Brain microvascular endothelial cell (primary cell): ENCODE results near the gene ISCA2.
A peak's percentile ranks its signal among the peaks of the same experiment; 100 is the strongest.
"Not testable (repeated sequence)": the region's sequence is repeated elsewhere in the genome, so short reads cannot be mapped to it uniquely, and the experiment has no call there.

Experiments used
- DNase-seq: peaks from one replicate; pipeline ENCODE4 v3.0.0-alpha.2; 2020
- H3K27ac ChIP-seq: fragments of 250-450 bp; sonication (Bioruptor Pico); 2 replicates; pipeline ENCODE4 v1.5.1; 2020; ENCODE audit warnings: mild to moderate bottlenecking, moderate library complexity
- H3K27me3 ChIP-seq: fragments of 250-450 bp; sonication (Bioruptor Pico); replicated peaks from 2 replicates; pipeline ENCODE4 v1.5.1; 2020; ENCODE audit warnings: mild to moderate bottlenecking
- H3K36me3 ChIP-seq: fragments of 250-450 bp; sonication (Bioruptor Pico); replicated peaks from 2 replicates; pipeline ENCODE4 v1.5.1; 2020; ENCODE audit warnings: mild to moderate bottlenecking
- H3K4me3 ChIP-seq: 2 replicates; pipeline ENCODE4 v1.5.1; 2011; ENCODE audit warnings: low read depth, mild to moderate bottlenecking, control low read depth, low read length, moderate library complexity
- in situ Hi-C: cut with HindIII; loops from 2 replicates; pipeline ENCODE4 v1.10.0; 2017; ENCODE audit warnings: low sequenced_read_pairs, low pct_ligation_motif_present
- TF ChIP-seq, protein P1 (sequence below): IDR thresholded peaks from 2 replicates; pipeline ENCODE4 v1.5.1; 2011; ENCODE audit warnings: low read depth, mild to moderate bottlenecking, moderate library complexity, low read length, control low read depth, inconsistent platforms; ENCODE audit errors: missing control alignments

The ISCA2 gene

DNA sequence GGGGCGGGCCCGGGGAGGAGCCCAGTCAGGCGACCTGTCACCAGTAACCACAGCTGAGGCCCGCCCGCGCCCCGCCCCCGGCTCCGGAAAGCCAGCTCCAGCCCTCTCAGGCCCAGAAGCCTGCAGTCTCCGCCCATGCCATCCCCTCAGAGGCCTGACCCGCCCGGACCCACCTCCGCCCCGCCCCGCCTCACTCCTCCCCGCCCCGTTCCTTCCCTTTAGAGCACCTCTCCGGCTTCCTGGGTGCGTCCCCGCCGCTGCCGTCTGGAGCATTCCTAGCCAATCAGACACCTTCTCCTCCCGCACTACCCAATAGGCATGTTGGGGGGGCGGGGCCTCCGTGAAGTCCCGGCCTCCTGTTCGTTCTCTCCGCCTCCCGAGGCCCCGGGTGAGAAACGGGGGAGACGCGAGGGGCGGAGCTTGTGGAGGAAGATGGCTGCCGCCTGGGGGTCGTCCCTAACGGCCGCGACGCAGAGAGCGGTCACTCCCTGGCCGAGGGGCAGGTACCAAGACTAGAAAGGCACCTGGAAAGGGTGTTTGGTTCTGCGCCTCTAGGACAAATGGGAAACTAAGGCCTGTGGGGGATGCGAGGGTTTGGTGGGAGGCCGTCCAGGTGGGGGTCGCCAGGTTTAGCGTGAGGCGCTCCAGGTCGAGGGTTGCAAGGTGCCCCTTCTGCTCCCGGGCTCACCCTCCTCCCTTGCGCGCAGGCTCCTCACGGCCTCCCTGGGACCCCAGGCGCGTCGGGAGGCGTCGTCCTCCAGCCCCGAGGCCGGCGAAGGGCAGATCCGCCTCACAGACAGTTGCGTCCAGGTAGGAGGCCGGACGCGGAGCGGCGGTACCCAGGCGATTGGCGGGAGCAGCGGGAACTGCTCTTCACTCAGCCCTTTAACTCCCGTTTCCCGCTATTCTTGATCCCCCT, at the start of gene ISCA2:
Gene ISCA2 (plus strand): TSS at position 423 of the 919 bp plus-strand sequence. CDS start 10 bp downstream, at position 433.
- peak; percentile 99 for DNase-seq
- TF ChIP-seq, protein P1, sequence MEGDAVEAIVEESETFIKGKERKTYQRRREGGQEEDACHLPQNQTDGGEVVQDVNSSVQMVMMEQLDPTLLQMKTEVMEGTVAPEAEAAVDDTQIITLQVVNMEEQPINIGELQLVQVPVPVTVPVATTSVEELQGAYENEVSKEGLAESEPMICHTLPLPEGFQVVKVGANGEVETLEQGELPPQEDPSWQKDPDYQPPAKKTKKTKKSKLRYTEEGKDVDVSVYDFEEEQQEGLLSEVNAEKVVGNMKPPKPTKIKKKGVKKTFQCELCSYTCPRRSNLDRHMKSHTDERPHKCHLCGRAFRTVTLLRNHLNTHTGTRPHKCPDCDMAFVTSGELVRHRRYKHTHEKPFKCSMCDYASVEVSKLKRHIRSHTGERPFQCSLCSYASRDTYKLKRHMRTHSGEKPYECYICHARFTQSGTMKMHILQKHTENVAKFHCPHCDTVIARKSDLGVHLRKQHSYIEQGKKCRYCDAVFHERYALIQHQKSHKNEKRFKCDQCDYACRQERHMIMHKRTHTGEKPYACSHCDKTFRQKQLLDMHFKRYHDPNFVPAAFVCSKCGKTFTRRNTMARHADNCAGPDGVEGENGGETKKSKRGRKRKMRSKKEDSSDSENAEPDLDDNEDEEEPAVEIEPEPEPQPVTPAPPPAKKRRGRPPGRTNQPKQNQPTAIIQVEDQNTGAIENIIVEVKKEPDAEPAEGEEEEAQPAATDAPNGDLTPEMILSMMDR: no peak
- H3K4me3 ChIP-seq: peak within 1 kb of the TSS; percentile 98
- in situ Hi-C loops: no loop called here
- H3K27me3 ChIP-seq: no peaks in the 10 kb centered on the region
- peak within 1 kb of the TSS; percentile 83 for H3K27ac ChIP-seq
- no peaks in the 10 kb centered on the region for H3K36me3 ChIP-seq

DNA sequence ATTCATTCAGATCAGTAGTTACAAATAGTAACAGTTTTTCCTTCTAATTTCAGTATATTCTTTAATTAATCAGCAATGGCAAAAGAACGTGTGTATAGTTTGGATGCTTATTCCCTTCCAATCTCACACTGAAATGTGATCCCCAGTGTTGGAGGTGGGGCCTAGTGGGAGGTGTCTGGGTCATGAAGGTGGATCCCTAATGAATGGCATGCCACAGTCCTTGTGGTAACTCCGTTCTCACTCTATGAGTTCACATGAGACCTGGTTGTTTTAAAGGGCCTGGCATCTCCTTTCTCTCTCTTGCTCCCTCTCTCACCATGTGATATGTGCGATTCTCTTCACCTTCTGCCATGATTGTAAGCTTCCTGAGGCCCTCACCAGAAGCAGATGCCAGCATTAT, 48.7 kb upstream of the ISCA2 start:
- in situ Hi-C loops: no loop called here
- no peaks in the 10 kb centered on the region for H3K36me3 ChIP-seq
- H3K27me3 ChIP-seq: no peaks in the 10 kb centered on the region
- TF ChIP-seq, protein P1: no peak
- no peak overlapping the region for H3K27ac ChIP-seq
- no peak overlapping the region for H3K4me3 ChIP-seq
- DNase-seq: no peak

DNA sequence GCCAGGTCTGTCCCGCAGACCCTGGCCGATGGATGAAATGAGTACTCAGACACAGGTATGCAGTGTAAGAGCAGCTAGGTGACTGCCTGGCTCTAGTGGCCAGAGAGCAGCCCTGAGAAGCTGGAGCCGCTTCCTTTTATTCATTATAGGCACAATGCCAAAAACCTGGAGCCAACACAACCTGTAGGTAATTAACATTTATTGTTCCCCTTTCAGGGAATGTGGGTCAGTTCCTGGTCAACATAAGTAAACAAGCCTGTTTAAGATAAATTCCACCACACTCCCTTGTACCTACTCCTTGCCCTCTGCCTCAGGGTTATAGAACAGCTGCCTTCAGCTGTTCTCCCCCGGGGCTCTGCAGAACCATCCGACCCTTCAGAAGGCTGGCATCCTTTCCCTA, 39.2 kb upstream of the ISCA2 start:
- DNase-seq, H3K4me3 ChIP-seq, in situ Hi-C loops, H3K27me3 ChIP-seq, H3K36me3 ChIP-seq, H3K27ac ChIP-seq: not testable (repeated sequence)

GRCh38 chr14:74456684-74457564, 36.6 kb upstream of the ISCA2 start:
- in situ Hi-C loops: no loop called here
- Histone ChIP-seq H3K36me3 (no peaks in the 10 kb centered on the region), H3K4me3 (no peak overlapping the region), H3K27me3 (no peaks in the 10 kb centered on the region), H3K27ac (no peak overlapping the region)
- TF ChIP-seq, protein P1: no peak
- no peak for DNase-seq

- in situ Hi-C loops: no loop called here
- H3K27me3 ChIP-seq: no peaks in the 10 kb centered on the region
- TF ChIP-seq, protein P1: no peak
- H3K4me3 ChIP-seq: no peak overlapping the region
- H3K36me3 ChIP-seq: no peaks in the 10 kb centered on the region
- H3K27ac ChIP-seq: no peak overlapping the region
- no peak for DNase-seq
Observed at GRCh38 chr14:74457565-74457895, 36.0 kb upstream of the ISCA2 start.

DNA sequence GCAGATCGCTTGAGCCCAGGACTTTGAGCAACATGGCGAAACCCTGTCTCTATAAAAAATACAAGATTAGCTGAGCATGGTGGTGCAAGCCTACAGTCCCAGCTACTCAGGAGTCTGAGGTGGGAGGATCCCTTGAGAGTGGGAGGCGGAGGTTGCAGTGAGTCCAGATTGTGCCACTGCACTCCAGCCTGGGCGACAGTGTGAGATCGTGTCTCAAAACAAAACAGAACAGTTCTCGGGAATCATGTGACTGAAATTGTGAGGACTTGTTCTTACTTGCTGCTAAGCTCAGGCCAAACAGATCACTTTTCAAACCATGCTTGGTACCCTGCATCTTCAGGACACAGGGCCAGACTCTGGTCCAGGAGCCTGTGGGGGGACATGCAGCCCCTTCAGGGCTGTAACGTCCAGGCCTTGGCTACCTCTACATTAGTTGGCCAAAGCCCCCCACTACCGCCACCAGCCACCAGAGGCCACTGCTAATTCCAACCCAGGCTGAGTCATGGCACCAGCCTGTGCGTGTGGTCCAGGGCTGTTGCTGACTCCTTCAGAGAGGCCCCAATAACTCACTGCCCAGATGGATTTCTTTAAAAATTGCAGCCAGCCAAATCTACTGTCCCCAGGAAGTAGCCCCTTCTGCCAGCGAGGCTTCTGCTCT, 34.1 kb upstream of the ISCA2 start:
- Histone ChIP-seq H3K4me3 (no peak overlapping the region), H3K27me3 (no peaks in the 10 kb centered on the region), H3K27ac (no peak overlapping the region), H3K36me3 (no peaks in the 10 kb centered on the region)
- DNase-seq: peak; percentile 70
- in situ Hi-C loops: no loop called here
- TF ChIP-seq, protein P1: peak; percentile 95
